GM19467 (cell line): ENCODE results near the gene FBXO21.

Experiments used
- ATAC-seq: cut with Tn5 transposase; IDR thresholded peaks from one replicate; pipeline ENCODE4 v1.9.1; 2021; ENCODE audit warnings: mild to moderate bottlenecking, moderate library complexity; ENCODE audit not compliant: unreplicated experiment

Gene FBXO21

DNA sequence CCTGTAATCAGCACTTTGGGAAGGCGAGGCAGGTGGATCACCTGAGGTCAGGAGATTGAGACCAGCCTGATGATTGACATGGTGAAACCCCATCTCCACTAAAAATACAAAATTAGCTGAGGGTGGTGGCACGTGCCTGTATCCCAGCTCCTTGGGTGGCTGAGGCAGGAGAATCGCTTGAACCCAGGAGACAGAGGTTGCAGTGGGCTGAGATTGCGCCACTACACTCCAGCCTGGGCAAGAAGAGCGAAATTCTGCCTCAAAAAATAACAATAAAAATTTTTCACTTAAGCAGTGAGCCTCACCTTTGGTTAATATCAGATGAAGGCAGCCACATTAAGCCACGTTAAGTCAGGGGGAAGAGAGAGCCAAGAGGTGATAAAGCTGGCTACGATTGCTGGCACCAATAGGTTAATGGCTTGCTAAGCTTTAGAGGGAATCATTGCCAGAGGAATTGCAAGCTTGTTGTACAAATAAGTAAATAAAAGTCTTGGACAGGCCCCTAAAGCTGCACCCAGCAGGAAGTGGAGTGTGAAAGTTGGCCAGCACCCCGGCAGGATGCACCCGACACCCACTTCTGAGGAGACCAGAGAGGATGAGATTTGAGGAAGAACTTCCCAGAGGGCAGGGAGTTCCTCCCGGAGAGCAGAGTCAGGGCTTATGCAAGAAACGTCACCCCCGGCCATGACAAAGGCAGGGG lies 49.7 kb downstream of the FBXO21 start:
- no peak for ATAC-seq

DNA sequence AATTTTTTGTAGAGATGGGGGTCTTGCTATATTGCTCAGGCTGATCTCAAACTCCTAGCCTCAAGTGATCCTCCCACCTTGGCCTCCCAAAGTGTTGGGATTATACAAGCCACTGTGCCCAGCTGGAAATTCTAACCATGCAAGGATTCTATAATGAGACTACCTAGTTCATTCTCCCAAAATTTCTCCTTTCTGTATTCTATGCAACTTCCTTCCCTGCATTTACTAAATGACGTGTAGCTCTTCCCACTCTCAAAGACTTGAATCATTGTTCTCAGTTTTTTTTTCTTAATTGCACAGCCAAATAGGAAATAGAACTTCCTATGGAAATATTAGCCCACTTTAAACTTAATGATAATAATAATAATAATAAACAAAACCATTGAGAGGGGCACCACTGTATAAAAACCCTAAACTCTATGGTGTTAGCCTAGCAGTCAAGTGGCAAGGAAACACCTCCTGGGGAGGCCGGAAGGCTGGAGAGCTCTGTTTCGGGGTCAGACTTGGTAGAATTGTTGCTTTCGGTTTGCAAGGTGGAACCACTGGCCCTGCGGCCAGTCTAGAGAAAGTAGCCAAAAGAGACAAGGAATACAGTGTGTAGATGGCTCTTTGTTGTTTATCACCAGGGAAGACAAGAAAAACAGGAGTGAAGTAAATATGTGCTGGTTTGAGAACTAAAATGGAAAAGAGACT lies 51.1 kb downstream of the FBXO21 start:
- ATAC-seq: no peak

- ATAC-seq: no peak
Measured at GRCh38 chr12:117134721-117135120, 55.5 kb downstream of the FBXO21 start.

DNA sequence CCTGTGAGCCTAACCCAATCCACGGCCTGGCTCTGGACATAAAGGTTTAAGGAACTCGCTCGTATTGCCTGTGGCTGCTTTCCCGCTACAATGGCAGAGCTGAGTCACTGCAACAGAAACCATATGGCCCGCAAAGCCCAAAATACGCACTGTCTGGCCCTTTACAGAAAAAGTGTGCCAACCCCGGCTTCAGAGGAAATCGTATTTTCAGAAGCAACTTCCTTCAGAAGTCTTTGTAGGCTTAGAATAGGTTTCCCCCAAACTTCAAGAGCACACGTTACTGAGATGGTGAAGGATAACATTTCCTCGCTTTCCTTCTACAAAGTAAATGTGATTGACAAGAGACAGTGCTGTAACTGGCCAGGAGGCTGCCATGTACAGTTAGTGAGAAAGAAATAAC lies 56.2 kb downstream of the FBXO21 start:
- no peak for ATAC-seq

DNA sequence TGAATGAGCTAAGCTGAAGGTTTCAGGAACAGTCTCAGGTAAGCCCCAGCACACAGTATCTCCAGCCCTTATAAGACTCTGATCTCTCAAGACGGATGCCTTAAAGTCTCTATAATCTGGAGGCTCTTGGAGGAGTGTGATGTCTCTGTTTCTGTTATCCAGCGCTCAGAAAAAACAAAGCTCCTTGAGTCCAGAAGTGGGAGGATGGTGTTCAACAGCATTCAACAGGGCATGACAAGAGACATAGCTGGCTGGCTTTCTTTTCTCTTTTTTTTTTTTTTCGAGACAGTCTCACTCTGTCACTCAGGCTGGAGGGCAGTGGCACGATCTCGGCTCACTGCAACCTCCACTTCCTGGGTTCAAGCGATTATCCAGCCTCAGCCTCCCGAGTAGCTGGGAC lies 59.5 kb downstream of the FBXO21 start:
- no peak for ATAC-seq

- no peak for ATAC-seq
Measured at GRCh38 chr12:117129391-117129790, 60.9 kb downstream of the FBXO21 start.

DNA sequence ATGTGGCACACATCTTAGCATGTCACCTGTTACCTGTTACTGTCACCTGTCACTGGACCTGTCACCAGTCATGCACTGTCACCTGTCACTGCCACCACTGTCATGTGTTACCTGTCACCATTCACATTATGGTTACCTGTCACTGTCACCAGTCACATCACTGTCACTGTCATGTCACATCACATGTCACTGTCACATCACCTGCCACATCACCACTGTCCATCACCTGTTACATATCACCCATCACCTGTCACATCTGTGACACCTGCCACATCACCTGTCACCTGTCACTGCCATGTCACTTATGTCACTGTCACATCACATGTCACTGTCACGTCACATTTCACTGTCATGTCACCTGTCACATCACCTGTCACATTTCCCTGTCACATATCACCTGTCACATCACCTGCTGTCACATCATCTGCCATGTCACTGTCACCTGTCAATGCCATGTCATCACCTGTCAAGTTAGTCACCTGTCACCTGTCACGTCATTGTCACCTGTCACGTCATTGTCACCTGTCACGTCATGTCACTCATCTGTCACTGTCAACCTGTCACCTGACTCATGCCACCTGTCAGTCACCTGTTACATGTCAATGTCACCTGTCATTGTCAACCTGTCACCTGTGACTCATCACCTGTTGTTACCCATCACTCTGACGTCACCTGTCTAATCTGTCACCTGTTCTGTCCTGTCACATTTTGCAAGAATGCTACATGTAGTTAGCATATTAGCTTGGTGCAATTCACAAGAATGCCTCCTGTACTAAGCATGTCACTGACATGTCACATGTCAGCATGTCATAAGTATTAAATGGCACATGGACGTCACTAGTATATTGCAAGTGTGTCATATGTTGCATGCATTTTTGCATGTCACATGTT lies 62.1 kb downstream of the FBXO21 start:
- ATAC-seq: no peak

DNA sequence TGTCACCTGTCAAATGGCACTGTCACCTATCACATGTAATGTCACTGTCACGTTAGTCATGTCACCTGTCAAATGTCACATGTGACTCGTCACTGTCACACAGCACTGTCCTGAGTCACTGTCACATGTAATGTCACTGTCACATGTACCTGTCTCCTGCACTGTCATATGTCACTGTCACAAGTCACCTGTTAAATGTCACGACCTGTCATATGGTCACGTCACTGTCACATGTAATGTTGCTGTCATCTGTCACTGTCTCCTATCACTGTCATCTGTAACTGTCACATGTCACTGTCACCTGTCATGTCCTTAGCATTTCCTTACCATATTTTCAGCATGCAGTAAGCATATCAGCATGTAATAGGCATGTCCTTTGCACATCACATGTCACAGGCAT lies 63.9 kb downstream of the FBXO21 start:
- no peak for ATAC-seq

DNA sequence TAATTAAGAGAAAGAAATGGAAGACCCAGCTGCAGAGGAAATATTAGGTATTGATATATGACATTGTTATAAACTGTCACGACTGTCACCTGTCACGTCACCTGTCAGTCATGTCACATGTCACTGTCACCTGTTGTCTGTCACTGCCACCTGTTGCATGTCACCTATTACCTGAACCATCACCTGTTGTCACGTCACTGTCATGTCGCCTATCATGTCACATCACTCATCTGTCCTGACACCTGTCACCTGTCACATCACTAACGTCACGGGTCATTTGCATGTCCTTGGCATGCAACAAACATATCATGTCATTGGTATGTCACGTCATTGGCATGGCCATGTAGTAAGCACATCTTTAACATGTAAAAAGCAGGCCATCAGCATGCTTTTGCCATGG lies 64.5 kb downstream of the FBXO21 start:
- ATAC-seq: no peak

DNA sequence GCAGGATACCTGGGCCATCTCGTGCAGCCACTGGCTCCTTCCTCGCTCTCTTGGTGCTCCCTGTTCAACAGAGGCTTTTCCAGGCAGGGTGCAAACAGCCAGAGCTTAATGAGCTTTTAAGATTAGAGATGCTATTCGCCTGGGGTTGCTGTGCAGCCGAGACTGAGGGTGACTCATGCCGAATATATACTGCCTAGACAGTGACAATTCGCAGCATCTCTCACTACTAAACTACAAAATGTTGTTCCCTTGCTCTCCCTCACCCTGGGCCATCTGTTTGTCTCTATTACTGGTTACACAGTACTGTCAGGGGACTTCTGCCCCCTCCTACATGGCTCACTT lies 65.0 kb downstream of the FBXO21 start:
- ATAC-seq: no peak

DNA sequence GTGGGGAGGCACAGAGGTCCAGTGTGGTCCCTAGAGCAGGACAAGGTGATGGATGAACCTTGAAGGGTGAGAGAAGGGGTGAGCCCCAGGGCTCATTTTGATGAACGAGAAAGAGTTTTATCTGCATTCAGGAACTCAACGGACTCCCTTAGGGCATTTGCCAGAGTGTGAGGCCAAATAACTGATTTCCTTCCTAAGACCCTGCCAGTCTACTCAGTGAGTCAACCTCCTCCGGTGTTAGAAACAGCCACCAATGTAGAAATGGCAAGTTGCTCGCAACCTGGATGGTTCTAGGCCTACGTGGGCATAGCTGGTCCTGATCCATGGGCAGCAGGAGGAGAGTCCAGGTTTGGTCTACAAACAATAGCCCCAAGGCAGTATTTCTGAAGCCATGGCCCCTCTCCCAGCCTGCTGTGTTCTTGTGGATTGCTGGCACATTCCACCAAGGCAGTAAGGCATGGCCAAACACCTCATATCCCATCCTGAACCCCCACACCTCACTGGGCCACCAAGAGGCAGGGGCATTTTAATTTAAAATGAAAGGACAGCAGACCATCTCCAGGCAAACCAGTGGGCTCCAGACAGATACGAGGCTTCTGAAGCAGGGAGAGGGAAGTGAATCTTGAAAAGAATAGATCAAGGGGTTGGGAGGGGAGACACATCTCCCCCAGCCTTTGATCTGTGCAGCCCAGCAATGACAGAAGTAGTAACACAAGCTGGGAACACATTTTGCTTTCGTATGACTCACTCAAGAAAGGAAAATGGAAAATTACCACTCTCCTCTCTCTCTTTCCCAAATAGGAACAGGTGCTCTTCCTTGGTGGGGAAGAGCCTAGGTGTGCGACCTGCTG lies 65.6 kb downstream of the FBXO21 start:
- no peak for ATAC-seq

GRCh38 chr12:117121441-117121840 lies 68.8 kb downstream of the FBXO21 start:
- ATAC-seq: no peak

GRCh38 chr12:117120787-117121186 lies 69.5 kb downstream of the FBXO21 start:
- no peak for ATAC-seq

DNA sequence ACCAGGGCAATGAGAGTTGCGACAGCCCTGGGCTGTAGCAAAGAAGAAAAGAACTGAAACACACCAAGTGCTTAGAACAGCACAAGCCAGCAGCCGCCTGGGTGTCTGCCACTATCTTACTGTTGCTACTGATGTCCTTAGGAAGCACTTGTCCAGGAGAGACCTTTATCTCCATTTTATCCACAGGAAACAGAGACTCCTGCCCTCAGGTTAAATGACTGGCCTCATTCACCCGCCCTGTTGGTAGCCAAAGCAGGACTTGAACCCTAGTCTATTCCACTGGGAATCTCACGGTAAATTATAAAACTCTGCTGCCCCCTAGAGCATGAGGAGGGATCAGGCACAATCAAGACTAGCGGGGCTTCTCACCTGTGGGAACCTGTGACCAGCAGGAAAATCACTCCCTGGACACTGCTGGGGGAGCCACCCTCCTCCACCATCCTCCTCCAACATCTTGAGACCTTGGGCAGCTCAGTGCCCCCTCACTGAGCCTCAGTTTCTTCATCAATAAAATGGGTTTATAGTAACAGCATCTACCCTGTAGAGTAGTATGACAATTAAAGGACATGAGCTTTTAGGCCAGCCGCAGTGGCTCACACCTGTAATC lies 70.6 kb downstream of the FBXO21 start:
- ATAC-seq: no peak

DNA sequence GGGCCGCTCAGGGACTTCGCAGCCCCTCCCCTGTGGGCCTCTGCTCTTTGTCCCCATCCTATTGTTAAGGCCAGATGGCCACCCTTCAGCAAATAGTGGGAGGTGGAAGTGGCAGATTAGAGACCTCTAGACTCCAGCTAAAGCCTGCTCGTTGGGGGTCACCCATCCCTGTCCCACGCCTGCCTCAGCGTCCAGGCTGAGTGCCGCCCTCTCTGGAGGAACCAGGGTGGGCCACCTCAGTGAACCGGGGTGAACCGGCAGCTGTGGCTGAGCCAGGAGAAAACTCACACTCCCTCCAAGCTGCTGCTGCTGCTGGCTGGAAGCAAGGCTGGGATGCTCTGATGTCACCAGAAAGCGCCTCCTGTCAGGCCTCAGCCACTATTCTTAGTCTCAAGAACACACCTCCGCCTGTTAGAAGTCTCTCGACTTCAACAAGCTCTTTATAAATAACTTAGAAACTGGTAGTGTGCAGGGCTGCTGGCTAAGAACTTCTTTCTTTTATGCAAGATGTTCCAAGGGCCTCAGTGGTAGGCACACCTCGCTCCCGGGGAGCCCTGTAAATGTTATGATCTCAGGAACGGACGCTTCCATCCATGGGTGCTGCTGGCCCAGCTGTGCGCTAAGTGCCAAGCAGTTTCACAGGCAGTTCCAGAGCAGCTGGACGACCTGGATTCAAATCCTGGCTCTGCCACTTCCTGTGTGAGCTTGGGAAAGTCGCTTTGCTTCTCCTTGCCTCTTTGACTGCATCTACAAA lies 71.3 kb downstream of the FBXO21 start:
- ATAC-seq: no peak

DNA sequence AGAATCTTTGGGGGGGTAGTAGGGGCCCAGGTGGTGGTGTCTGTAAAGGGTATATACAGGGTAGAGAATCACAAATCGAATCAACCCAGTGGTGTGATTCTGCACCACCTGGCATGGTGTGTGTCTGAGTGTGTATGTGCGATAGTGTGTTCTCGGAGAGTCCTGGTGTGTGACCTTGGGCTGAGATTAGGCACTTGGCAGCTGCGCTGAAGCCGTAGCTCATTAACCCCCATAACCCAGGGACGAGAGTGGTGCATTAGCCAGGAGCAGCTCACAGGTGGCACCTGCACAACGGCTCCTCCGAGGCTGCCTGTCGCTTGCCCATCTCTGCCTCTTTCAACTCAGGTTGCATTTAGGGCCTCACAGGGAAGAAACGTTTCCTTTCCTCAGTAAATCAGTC lies 75.5 kb downstream of the FBXO21 start:
- no peak for ATAC-seq

DNA sequence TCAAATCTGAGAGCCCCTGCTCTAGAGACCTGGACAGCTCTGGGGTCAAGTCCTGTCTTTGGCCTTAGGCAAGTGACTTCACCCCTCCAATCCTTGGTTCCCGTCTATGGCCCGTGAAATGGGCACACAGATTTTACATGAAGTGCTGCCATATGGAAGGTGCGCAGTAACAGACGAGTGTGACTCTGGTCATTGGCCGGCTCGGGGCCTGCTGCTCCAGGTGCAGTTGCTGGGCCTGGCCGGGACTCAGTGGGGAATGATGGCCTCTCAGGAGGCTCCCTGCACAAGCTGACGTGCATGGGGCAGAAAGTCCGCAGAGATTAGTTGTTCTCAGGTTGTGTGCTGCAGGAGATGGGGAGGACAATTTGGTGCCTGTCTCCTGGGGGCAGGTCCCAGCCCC lies 77.0 kb downstream of the FBXO21 start:
- no peak for ATAC-seq

DNA sequence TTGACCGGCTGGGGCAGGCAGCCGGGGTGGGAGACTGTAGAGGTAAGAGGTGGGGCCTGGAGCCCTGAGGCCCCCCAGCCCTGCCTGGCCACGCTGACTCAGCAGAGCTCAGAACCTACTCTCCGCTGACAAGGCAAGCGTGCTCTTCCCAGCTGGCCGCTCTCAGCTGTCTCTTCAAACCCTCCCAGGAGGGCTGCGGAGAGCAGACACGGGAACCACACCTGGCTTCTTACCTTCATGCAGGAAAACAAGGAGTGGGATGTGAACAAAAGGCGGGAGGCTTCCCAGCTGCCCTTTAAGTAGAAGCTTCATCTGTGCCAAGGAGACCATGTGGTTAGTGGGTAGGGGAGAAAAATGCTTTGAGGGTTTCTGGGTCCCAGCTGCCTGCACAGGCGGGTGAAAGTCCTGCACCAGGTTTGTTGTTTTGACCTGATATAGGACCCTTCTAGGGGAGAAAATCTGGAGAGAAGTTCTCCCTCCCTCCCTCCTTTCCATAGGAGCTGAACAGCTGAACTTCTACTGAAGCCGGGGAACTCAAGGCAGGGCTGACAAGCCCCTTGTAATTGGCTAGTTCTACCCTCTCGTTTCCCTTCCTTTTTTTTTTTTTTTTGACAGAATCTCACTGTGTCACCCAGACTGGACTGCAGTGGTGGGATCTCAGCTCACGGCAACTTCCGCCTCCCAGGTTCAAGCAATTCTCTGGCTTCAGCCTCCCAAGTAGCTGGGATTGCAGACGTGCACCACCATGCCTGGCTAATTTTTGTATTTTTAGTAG lies 78.3 kb downstream of the FBXO21 start:
- no peak for ATAC-seq

- ATAC-seq: no peak
Measured at GRCh38 chr12:117111386-117111785, 78.9 kb downstream of the FBXO21 start.
